ENCODE results near the gene TP53I11.

DNA sequence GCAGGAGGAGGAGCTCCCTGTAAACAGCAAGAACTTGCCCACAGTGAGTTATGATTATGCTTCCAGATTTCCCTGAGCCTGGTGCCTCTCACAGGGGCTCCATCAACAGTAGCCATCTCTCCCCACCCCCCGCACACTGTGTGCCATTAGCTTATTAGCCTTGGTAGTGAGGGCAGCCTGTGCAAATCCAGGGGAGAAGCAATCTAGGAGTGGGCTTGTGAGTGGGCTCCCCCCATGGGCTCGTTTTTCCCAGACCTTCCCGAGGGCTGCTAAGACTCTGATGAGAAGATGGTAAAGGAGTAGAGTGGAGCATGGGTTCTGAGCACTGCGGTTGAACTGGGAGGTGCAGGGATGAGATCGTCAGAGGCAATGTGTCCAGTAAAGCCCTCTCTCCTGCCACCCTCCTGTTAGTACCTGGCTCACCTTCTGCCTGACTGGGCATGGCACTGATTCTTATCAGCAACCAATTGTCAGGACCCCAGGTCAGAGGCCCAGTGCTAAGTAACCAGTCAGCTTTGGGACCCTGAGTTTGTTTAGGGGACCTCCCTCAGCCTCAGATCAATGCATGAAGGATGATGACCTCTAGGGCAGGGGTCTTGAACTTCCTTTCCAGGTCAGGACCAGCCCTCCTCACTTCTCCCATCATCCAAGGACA, 38.4 kb upstream of the TP53I11 start:
- TF ChIP-seq, protein P1, sequence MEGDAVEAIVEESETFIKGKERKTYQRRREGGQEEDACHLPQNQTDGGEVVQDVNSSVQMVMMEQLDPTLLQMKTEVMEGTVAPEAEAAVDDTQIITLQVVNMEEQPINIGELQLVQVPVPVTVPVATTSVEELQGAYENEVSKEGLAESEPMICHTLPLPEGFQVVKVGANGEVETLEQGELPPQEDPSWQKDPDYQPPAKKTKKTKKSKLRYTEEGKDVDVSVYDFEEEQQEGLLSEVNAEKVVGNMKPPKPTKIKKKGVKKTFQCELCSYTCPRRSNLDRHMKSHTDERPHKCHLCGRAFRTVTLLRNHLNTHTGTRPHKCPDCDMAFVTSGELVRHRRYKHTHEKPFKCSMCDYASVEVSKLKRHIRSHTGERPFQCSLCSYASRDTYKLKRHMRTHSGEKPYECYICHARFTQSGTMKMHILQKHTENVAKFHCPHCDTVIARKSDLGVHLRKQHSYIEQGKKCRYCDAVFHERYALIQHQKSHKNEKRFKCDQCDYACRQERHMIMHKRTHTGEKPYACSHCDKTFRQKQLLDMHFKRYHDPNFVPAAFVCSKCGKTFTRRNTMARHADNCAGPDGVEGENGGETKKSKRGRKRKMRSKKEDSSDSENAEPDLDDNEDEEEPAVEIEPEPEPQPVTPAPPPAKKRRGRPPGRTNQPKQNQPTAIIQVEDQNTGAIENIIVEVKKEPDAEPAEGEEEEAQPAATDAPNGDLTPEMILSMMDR (IDR thresholded peaks at IDR 0.05; ENCODE audit: low read length): no peak
- TF ChIP-seq EZH2 (optimal IDR thresholded peaks at IDR 0.05; ENCODE audit: low read depth, low read length) (no peak), EZH2phosphoT487 (IDR thresholded peaks at IDR 0.05; ENCODE audit: low read length) (no peak)
